ENCODE data around the gene LYSET.
"Not testable (repeated sequence)": the region's sequence is repeated elsewhere in the genome, so short reads cannot be mapped to it uniquely, and the experiment has no call there.

The LYSET gene

GRCh38 chr14:93184391-93185348, at the start of gene LYSET, which contains the start of gene MOAP1:
Gene LYSET, plus strand, starts transcription at chr14:93185317. Its CDS starts 89 bp downstream, at chr14:93185406.
Gene MOAP1, minus strand, starts transcription at chr14:93184897. Its CDS starts 655 bp downstream, at chr14:93184242.
- peak; percentile 81 for DNase-seq (ENCODE audit: low spot score)

DNA sequence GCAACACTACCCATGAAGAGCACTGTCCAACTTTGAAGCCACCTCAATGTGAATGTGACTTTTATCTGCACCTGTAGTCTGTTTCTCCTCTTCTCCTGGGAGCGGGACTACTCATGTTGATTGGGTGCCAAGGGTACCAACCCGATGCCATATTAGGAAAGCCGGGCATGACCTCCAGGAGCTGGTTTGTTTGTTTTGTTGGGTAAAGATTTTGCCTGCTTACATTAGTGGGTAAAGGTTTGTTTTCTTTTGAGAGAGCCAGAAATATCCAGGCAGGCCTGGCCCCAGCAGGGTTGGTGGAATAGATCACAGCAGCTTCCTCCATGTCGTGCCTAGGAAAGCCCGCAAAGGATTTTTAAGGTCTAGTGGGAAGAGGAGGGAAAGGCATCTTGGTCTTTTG, 49.7 kb upstream of the LYSET start:
- DNase-seq (ENCODE audit: low spot score) = no peak

GRCh38 chr14:93136009-93136408, 49.1 kb upstream of the LYSET start:
- no peak for DNase-seq (ENCODE audit: low spot score)

- DNase-seq (ENCODE audit: low spot score) = not testable (repeated sequence)
Observed at GRCh38 chr14:93136508-93136907, 48.6 kb upstream of the LYSET start.

DNA sequence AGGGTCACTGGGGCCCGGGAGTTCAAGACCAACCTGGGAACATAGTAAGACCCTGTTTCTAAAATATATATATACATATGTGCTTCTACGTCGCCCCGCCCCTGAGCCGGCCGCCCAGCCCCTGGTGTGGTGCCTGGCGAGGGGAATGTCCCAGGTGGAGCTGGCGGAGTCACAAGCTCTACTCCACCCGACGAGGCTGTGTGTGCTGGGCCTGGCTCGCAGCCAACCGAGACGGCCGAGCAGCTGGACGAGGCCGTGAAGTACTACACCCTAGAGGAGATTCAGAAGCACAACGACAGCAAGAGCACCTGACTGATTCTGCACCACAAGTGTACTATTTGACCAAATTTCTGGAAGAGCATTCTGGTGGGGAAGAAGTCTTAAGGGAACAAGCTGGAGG, 47.3 kb upstream of the LYSET start:
- DNase-seq (ENCODE audit: low spot score) = no peak

GRCh38 chr14:93142854-93143652, 42.1 kb upstream of the LYSET start:
- no peak for DNase-seq (ENCODE audit: low spot score)

DNA sequence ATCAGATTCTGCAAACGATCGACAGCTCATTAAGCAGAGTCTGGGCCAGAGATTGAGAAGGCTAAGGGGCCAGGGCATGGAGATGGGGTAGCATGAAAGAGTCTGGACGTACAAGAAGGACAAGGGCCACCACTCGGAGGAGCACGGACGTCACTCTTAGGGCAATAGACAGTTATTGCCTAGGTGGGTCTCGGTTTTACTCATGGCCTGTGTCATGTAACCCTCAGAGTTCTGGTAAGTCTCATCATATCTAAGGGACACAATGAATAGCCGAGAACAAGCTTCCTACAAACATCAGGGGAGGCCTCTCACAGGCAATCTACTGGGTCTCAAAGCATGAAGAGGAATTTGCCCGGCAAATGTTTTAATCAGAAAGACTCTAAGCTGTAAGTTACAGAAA, 39.0 kb upstream of the LYSET start:
- DNase-seq (ENCODE audit: low spot score) = no peak

- no peak for DNase-seq (ENCODE audit: low spot score)
Observed at GRCh38 chr14:93148979-93149378, 36.1 kb upstream of the LYSET start.

DNA sequence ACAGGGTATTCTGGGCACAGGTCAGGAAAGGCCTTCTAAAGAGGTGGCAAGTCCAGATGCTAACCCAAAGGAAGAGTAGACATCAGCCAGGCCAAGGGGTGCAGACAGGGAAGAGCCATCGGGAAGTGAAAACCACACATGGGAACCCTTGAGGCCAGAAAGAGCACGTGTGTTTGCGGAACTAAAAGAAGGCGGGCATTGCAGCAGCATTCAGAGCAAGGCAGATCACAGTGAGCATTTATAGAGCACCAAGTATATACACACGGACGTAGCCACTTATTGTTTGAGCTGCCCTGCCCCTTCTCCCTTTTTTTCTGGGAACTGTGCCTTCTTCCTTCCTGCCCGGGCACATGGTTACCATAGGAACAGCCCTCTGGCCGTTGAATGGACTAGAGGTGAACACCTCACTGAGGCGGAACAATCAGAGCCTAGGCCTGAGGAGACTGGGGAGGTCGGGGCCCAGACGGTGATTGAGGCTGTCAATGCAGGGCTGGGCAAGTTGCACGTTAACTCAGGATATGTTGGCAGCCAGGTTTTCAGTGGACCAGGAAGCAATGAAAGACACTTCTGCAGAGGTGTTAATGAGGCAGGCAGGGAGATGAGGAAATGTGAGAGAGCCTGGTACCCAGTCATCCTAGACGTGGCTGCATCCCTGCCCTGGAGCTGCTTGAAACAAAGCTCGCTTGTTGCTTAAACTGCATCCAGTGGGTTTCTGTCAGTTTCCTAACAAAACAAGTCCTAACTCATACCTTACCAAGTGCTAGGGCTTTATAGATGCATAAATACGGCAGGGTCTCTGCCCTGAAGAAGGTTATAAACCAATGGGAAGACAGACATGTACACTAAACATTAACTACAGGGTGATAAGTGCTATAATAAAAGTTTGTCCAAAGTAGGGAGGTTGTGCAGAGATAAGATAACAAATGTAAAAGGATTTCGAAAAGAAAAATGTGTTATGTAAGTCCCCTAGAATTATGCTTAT, 34.6 kb upstream of the LYSET start:
- peak; percentile 32 for DNase-seq (ENCODE audit: low spot score)

- DNase-seq (ENCODE audit: low spot score) = no peak
Observed at GRCh38 chr14:93153121-93153520, 32.0 kb upstream of the LYSET start.

GRCh38 chr14:93155667-93156066, 29.4 kb upstream of the LYSET start:
- DNase-seq (ENCODE audit: low spot score) = no peak

- no peak for DNase-seq (ENCODE audit: low spot score)
Observed at GRCh38 chr14:93156693-93157369, 28.3 kb upstream of the LYSET start.

GRCh38 chr14:93158349-93158748, 26.8 kb upstream of the LYSET start:
- not testable (repeated sequence) for DNase-seq (ENCODE audit: low spot score)

GRCh38 chr14:93159625-93160352, 25.3 kb upstream of the LYSET start:
- not testable (repeated sequence) for DNase-seq (ENCODE audit: low spot score)

DNA sequence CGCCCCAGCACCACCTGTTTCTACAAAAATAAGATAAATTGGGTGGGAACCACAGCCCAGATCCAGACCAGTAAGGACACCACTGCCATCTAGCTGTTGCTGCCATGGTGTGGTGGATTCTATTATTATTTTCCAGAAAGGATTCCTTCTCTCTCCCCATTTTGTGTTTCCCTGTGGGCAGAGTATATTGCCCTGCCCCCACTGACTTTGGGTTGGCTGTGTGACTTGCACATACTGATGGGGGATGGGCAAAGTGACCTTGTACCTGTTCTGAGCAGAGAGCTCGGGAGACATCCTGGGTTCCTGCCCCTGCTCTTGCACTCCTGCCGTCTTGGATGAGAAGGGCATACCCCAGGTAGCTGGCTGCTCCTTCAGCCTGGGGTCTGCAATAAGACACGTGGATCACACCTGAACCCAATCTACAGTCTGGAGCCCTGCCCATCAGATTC, 24.7 kb upstream of the LYSET start:
- DNase-seq (ENCODE audit: low spot score) = peak; percentile 59

- no peak for DNase-seq (ENCODE audit: low spot score)
Observed at GRCh38 chr14:93161411-93161940, 23.6 kb upstream of the LYSET start.

DNA sequence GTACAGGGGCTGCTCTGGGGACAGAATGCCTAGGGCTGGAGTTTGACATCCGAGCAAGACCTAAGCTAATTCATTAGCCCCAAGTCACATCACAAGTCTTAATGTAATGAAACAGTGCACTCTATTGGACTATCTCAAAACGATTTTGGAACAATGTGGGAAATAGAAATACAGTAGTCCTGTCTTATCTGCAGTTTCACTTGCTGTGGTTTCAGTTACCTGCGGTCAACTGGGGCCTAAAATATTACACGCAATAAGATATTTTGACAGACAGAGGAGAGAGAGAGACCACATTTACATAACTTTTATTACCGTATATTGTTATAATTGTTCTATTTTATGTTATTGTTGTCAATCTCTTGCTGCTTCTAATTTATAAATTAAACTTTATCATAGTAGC, 21.6 kb upstream of the LYSET start:
- no peak for DNase-seq (ENCODE audit: low spot score)

- DNase-seq (ENCODE audit: low spot score) = not testable (repeated sequence)
Observed at GRCh38 chr14:93165271-93166265, 19.5 kb upstream of the LYSET start.

DNA sequence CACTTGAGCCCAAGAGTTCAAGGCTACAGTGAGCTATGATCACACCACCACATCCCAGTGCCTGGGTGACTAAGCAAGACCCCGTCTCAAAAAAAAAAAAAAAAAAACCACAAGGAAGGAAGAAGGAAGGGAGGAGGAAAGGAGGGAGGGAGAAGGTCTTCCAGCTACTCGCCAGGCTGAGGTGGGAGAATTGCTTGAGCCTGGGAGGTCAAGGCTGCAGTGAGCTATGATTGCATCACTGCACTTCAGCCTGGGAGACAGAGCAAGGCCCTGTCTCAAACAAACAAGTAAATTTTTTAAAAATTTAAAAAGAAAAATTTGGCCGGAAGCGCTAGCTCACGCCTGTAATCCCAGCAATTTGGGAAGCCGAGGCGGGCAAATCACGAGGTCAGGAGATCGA, 16.5 kb upstream of the LYSET start:
- not testable (repeated sequence) for DNase-seq (ENCODE audit: low spot score)

Measured in HuH-7 (cell line).